IPS-NIHi7 (cell line): ENCODE measurements around the gene DIPK1A.

Experiments used
- DNase-seq: peaks from one replicate; pipeline ENCODE4 v3.0.0; 2012; ENCODE audit warnings: mixed read lengths; ENCODE audit errors: extremely low spot score

Gene DIPK1A

GRCh38 chr1:92877792-92878191 is 83.5 kb downstream of the DIPK1A start:
- DNase-seq = no peak

GRCh38 chr1:92877081-92877711 is 84.1 kb downstream of the DIPK1A start:
- no peak for DNase-seq

- no peak for DNase-seq
Measured at GRCh38 chr1:92876351-92876750, 84.9 kb downstream of the DIPK1A start.

- no peak for DNase-seq
Measured at GRCh38 chr1:92874987-92875386, 86.3 kb downstream of the DIPK1A start.

GRCh38 chr1:92872719-92873118 is 88.5 kb downstream of the DIPK1A start:
- DNase-seq = no peak

- no peak for DNase-seq
Measured at GRCh38 chr1:92870591-92870990, 90.7 kb downstream of the DIPK1A start.

GRCh38 chr1:92864131-92864530 is 97.1 kb downstream of the DIPK1A start:
- no peak for DNase-seq

GRCh38 chr1:92862605-92863004 is 98.7 kb downstream of the DIPK1A start:
- no peak for DNase-seq

GRCh38 chr1:92859400-92860039 is 101.7 kb downstream of the DIPK1A start:
- no peak for DNase-seq

GRCh38 chr1:92858564-92859399 is 102.5 kb downstream of the DIPK1A start:
- DNase-seq = peak; percentile 73

GRCh38 chr1:92857817-92858216 is 103.4 kb downstream of the DIPK1A start:
- no peak for DNase-seq

GRCh38 chr1:92855236-92855635 is 106.0 kb downstream of the DIPK1A start:
- no peak for DNase-seq

GRCh38 chr1:92854101-92854785 is 107.0 kb downstream of the DIPK1A start:
- no peak for DNase-seq

- DNase-seq = no peak
Measured at GRCh38 chr1:92853299-92853698, 108.0 kb downstream of the DIPK1A start.

GRCh38 chr1:92851729-92852128 is 109.5 kb downstream of the DIPK1A start:
- no peak for DNase-seq

GRCh38 chr1:92850019-92850418 is 111.2 kb downstream of the DIPK1A start:
- no peak for DNase-seq

GRCh38 chr1:92848201-92848600 is 113.1 kb downstream of the DIPK1A start:
- no peak for DNase-seq

- DNase-seq = no peak
Measured at GRCh38 chr1:92845908-92846307, 115.4 kb downstream of the DIPK1A start.

GRCh38 chr1:92844439-92844838 is 116.8 kb downstream of the DIPK1A start:
- no peak for DNase-seq

- DNase-seq = no peak
Measured at GRCh38 chr1:92843429-92844352, 117.6 kb downstream of the DIPK1A start.

- DNase-seq = no peak
Measured at GRCh38 chr1:92843046-92843423, 118.2 kb downstream of the DIPK1A start.
